GM12873 (cell line): ENCODE data around the gene LPCAT1.

Source experiments
- CTCF ChIP-seq: IDR thresholded peaks from 2 replicates; pipeline ENCODE4 v1.5.1; 2012; ENCODE audit warnings: low read depth, mild to moderate bottlenecking, moderate library complexity, low read length, control low read depth; ENCODE audit not compliant: insufficient read depth; ENCODE audit errors: missing control alignments

Gene LPCAT1

GRCh38 chr5:1517838-1518237 is 5.9 kb downstream of the LPCAT1 start:
- TF ChIP-seq CTCF, result no peak

GRCh38 chr5:1516615-1517601 is 6.9 kb downstream of the LPCAT1 start:
- no peak for TF ChIP-seq CTCF

- TF ChIP-seq CTCF, result no peak
These were observed 7.7 kb downstream of the LPCAT1 start for GRCh38 chr5:1515921-1516571.

GRCh38 chr5:1515311-1515920 is 8.3 kb downstream of the LPCAT1 start:
- no peak for TF ChIP-seq CTCF

GRCh38 chr5:1514027-1514818 is 9.5 kb downstream of the LPCAT1 start:
- no peak for TF ChIP-seq CTCF

GRCh38 chr5:1513326-1514026 is 10.3 kb downstream of the LPCAT1 start:
- TF ChIP-seq CTCF, result no peak
